WTC11 (cell line): Measurements from ENCODE around the gene DOK7. TPM values are rescaled to one million over a fixed set of nuclear protein-coding genes. Genes with fewer than 3 reads are reported as not detected.

Source experiments
- ATAC-seq: fragments of 200-7000 bp; cut with Tn5 transposase; 2 replicates; pipeline ENCODE4 v1.10.0; 2021; ENCODE audit warnings: mild to moderate bottlenecking, moderate library complexity
- Bru-seq: library from RNA; stranded (reverse); fragments of 400-500 nt; gene quantifications from one replicate; lab custom pipeline; 2021; lab: Mats Ljungman, UMichigan
- CTCF ChIA-PET: fragments of 300-600 bp; sonication (Branson Sonifier 250); formaldehyde crosslinking; loops from one replicate; lab custom pipeline; 2021; ENCODE audit warnings: antibody characterized with exemption; lab: Charles Lee
- POLR2A ChIA-PET: fragments of 350-600 bp; sonication (Branson Sonifier 250); formaldehyde crosslinking; loops from one replicate; lab custom pipeline; 2021; ENCODE audit warnings: antibody characterized with exemption; lab: Charles Lee
- DNase-seq: peaks from one replicate; pipeline ENCODE4 v3.0.0; 2021; ENCODE audit warnings: low spot score
- H3K27ac Mint-ChIP-seq: 2 replicates; pipeline ENCODE4 v1.8.0; 2021; ENCODE audit warnings: mixed read lengths
- H3K27me3 Mint-ChIP-seq: 2 replicates; pipeline ENCODE4 v1.8.0; 2021; ENCODE audit warnings: low read depth, mild to moderate bottlenecking, moderate library complexity, mixed read lengths
- H3K36me3 Mint-ChIP-seq: 2 replicates; pipeline ENCODE4 v1.8.0; 2021; ENCODE audit warnings: mixed read lengths
- H3K4me1 Mint-ChIP-seq: 2 replicates; pipeline ENCODE4 v1.8.0; 2022; ENCODE audit warnings: mixed read lengths
- H3K4me3 Mint-ChIP-seq: 2 replicates; pipeline ENCODE4 v1.8.0; 2021; ENCODE audit warnings: mild to moderate bottlenecking, moderate library complexity, mixed read lengths
- H3K9me3 Mint-ChIP-seq: 2 replicates; pipeline ENCODE4 v1.8.0; 2021; ENCODE audit warnings: mixed read lengths
- ETV6 ChIP-seq: sonication (generic); formaldehyde crosslinking; IDR thresholded peaks from 2 replicates; pipeline ENCODE4 v1.8.1; 2022; ENCODE audit warnings: mild to moderate bottlenecking, missing genetic modification reagents
- GABPB1 ChIP-seq: sonication (generic); formaldehyde crosslinking; IDR thresholded peaks from 2 replicates; pipeline ENCODE4 v1.8.1; 2023; ENCODE audit warnings: mild to moderate bottlenecking, missing genetic modification reagents
- GRHL2 ChIP-seq: fragments of 250-450 bp; sonication (Bioruptor Pico); IDR thresholded peaks from 2 replicates; pipeline ENCODE4 v1.8.0; 2022; ENCODE audit warnings: mild to moderate bottlenecking, moderate library complexity; ENCODE audit not compliant: insufficient replicate concordance, severe bottlenecking
- JUN ChIP-seq: sonication (generic); formaldehyde crosslinking; IDR thresholded peaks from 2 replicates; pipeline ENCODE4 v1.8.0; 2023; ENCODE audit warnings: mild to moderate bottlenecking, missing genetic modification reagents
- NR2C2 ChIP-seq: sonication (generic); formaldehyde crosslinking; IDR thresholded peaks from 2 replicates; pipeline ENCODE4 v1.8.0; 2022; ENCODE audit warnings: mild to moderate bottlenecking, missing genetic modification reagents
- RELA ChIP-seq: sonication (generic); formaldehyde crosslinking; IDR thresholded peaks from 2 replicates; pipeline ENCODE4 v1.8.1; 2022; ENCODE audit warnings: missing genetic modification reagents, mild to moderate bottlenecking, borderline replicate concordance
- SOX15 ChIP-seq: fragments of 250-450 bp; sonication (Bioruptor Pico); IDR thresholded peaks from 2 replicates; pipeline ENCODE4 v1.9.0; 2021; ENCODE audit warnings: mild to moderate bottlenecking
- ZNF138 ChIP-seq: sonication (generic); formaldehyde crosslinking; conservative IDR thresholded peaks from 2 replicates; pipeline ENCODE4 v1.8.1; 2022; ENCODE audit warnings: mild to moderate bottlenecking, moderate library complexity, missing genetic modification reagents
- ZNF317 ChIP-seq: sonication (generic); formaldehyde crosslinking; IDR thresholded peaks from 2 replicates; pipeline ENCODE4 v1.8.1; 2023; ENCODE audit warnings: low read depth, mild to moderate bottlenecking, moderate library complexity, missing genetic modification reagents, borderline replicate concordance
- ZNF671 ChIP-seq: fragments of 250-450 bp; sonication (Bioruptor Pico); IDR thresholded peaks from 2 replicates; pipeline ENCODE4 v1.8.0; 2021; ENCODE audit warnings: mild to moderate bottlenecking
- long read RNA-seq, 3 experiments: library from RNA in 1 of 3; library from capped mRNA in 1 of 3; library from polyadenylated mRNA in 1 of 3; unstranded in 2 of 3; stranded (forward) in 1 of 3; transcript quantifications; one replicate each; pipeline ENCODE4 v2.0.0, GENCODE V29; 2021
- total RNA-seq: library from RNA; stranded (reverse); gene quantifications from 3 replicates; pipeline ENCODE4 v1.2.3, GENCODE V29; 2021
- TF ChIP-seq, protein P1 (sequence below): fragments of 250-450 bp; sonication (Bioruptor Pico); IDR thresholded peaks from 2 replicates; pipeline ENCODE4 v1.9.0; 2021; ENCODE audit warnings: mild to moderate bottlenecking
- TF ChIP-seq, protein P2 (sequence below): sonication (generic); formaldehyde crosslinking; IDR thresholded peaks from 2 replicates; pipeline ENCODE4 v1.8.0; 2022; ENCODE audit warnings: mild to moderate bottlenecking, missing genetic modification reagents
- TF ChIP-seq, protein P3 (sequence below): sonication (generic); formaldehyde crosslinking; conservative IDR thresholded peaks from 2 replicates; pipeline ENCODE4 v1.8.1; 2022; ENCODE audit warnings: mild to moderate bottlenecking, missing genetic modification reagents
- TF ChIP-seq, protein P4 (sequence below): fragments of 250-450 bp; sonication (Bioruptor Pico); conservative IDR thresholded peaks from 2 replicates; pipeline ENCODE4 v1.9.0; 2021; ENCODE audit warnings: mild to moderate bottlenecking

The DOK7 gene, protein sequence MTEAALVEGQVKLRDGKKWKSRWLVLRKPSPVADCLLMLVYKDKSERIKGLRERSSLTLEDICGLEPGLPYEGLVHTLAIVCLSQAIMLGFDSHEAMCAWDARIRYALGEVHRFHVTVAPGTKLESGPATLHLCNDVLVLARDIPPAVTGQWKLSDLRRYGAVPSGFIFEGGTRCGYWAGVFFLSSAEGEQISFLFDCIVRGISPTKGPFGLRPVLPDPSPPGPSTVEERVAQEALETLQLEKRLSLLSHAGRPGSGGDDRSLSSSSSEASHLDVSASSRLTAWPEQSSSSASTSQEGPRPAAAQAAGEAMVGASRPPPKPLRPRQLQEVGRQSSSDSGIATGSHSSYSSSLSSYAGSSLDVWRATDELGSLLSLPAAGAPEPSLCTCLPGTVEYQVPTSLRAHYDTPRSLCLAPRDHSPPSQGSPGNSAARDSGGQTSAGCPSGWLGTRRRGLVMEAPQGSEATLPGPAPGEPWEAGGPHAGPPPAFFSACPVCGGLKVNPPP
- total RNA-seq (0.22 to 0.46 TPM (median 0.44 TPM) in 3 replicates), Bru-seq, nascent RNA (percentile 1 among the genes with signal in this experiment)
- long read RNA-seq, experiment 1 = 0 reads
- long read RNA-seq, experiment 2 = 0 reads
- long read RNA-seq, experiment 3 = 0 reads

DNA sequence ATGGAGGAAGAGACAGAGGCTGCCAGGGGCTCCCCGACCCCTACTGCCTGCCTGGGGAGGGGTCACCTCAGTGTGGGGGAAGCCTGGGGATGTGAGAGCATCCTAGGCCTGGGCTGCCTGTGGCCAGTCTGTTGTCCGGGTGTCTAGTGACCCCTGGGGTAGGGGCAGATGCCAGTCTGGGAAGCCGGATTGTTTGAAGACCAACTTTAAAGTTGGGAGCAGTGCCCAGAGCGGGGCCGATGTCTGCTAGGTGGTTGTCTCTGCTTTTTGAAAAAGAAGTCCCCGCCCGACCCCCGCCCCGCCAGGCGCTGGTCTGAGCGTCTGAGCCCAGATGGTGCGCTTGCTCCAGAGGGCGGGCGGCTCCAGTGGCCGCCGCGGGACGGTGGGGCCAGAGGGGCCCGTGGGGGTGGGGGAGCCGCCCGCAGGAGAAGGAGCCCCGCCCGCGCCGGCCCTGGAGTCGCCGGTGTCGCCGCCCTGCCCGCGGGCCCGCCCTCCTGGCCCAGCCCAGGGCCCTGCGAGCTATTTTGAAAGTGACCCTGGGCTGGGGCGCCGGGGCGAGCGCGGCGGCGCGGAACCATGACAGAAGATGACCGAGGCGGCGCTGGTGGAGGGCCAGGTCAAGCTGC lies at the start of gene DOK7:
TSS of gene DOK7 (plus strand) at position 517 of the 626 bp plus-strand sequence. CDS start at position 587, 70 bp downstream.
- ChIA-PET CTCF (interaction anchor here (0.6 to 1.8 kb wide), 7 partner anchors 18 to 1652 kb away, joined by 4 to 15 read pairs (median 5); no protein-coding TSS in a partner anchor), POLR2A (no interaction called here)
- peak; percentile 31 for ATAC-seq
- no peaks in the 10 kb centered on the region for H3K36me3 Mint-ChIP-seq
- no peak within 1 kb of the TSS for H3K27ac Mint-ChIP-seq
- H3K9me3 Mint-ChIP-seq = peaks cover 7% of the 10 kb centered on the region
- TF ChIP-seq RELA (CRISPR knock-in tag) = no peak
- TF ChIP-seq ZNF317 (CRISPR knock-in tag) = no peak
- peaks cover 55% of the 10 kb centered on the region for H3K27me3 Mint-ChIP-seq
- peak within 1 kb of the TSS; percentile 45 for H3K4me3 Mint-ChIP-seq
- DNase-seq = peak; percentile 44
- H3K4me1 Mint-ChIP-seq = no peaks in the 10 kb centered on the region

DNA sequence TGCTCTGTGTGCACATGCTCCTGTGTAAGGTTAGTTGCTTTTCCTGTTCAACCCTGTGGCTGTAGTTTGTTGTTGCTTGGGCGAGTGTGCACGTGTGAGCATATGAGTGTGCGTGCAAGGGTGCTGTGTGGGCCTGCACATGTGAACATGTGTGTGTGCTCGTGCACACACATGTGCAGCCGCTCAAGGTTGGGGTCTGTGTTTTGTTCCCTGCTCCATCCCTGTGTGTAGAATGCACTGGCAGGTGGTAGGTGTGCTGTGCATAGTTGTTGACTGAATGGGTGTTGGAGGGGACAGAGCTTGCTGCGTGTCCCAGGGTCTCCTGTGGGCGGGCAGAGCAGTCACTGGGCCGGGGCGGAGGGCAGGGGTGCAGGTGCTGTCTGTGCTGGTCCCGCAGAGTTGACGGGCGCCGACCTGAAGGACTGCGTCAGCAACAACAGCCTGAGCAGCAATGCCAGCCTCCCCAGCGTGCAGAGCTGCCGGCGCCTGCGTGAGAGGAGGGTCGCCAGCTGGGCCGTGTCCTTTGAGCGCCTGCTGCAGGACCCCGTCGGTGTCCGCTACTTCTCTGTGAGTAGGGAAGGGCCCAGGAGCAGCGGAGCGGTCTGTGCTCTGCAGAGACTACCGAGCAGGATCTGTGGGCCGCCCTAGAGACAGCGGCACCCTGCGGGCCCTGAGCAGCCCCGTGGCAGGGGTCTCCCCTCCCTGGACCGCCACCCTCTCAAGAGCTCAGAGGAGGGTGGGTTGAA lies 49.3 kb upstream of the DOK7 start:
- peaks cover 5% of the 10 kb centered on the region; the same call in 1 of the 2 replicates for H3K4me1 Mint-ChIP-seq
- H3K4me3 Mint-ChIP-seq = no peak overlapping the region
- TF ChIP-seq ETV6 (CRISPR knock-in tag) = no peak
- TF ChIP-seq, protein P1, sequence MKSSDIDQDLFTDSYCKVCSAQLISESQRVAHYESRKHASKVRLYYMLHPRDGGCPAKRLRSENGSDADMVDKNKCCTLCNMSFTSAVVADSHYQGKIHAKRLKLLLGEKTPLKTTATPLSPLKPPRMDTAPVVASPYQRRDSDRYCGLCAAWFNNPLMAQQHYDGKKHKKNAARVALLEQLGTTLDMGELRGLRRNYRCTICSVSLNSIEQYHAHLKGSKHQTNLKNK = no peak
- no peak for TF ChIP-seq GRHL2 (CRISPR knock-in tag)
- no peak for TF ChIP-seq NR2C2 (CRISPR knock-in tag)
- no peak for TF ChIP-seq GABPB1 (CRISPR knock-in tag)
- TF ChIP-seq, protein P2, sequence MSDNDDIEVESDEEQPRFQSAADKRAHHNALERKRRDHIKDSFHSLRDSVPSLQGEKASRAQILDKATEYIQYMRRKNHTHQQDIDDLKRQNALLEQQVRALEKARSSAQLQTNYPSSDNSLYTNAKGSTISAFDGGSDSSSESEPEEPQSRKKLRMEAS (CRISPR knock-in tag) = no peak
- TF ChIP-seq, protein P3, sequence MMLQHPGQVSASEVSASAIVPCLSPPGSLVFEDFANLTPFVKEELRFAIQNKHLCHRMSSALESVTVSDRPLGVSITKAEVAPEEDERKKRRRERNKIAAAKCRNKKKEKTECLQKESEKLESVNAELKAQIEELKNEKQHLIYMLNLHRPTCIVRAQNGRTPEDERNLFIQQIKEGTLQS (CRISPR knock-in tag) = no peak
- no peak for TF ChIP-seq ZNF671 (CRISPR knock-in tag)
- no peak for TF ChIP-seq ZNF138
- TF ChIP-seq, protein P4, sequence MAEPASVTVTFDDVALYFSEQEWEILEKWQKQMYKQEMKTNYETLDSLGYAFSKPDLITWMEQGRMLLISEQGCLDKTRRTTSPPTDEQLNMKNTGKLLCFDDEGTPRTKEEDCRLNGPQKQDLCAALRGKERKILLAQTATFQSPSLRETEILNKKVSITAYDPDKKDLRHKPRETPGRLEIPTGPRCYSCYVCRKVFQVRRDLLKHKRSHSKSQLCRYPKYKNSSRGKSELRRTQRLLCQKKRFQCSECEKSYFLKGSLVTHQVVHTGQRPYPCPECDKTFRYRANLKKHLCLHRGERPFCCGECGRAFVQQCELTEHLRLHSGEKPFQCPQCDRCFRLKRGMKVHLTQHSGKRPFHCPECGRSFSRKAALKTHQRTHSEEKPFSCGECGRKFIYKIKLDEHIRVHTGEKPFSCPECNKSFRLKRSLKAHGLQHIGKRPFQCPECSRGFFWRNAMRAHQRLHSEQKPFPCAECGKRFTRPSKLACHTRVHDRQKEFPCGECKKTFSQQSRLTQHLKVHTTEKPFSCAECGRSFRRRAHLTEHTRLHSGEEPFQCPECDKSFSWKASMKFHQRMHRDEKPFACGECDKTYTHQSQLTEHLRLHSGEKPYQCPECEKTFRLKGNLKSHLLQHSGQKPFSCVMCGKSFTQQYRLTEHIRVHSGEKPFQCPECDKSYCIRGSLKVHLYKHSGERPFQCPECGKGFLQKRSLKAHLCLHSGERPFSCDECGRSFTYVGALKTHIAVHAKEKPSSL (CRISPR knock-in tag) = no peak
- no peak for TF ChIP-seq JUN (CRISPR knock-in tag)
- TF ChIP-seq SOX15 (CRISPR knock-in tag) = no peak

More for the DNA sequence above, 49.3 kb upstream of the DOK7 start:
- Mint-ChIP-seq H3K27me3 (no peaks in the 10 kb centered on the region), H3K9me3 (no peaks in the 10 kb centered on the region), H3K36me3 (no peaks in the 10 kb centered on the region), H3K27ac (peak overlapping the region; percentile 8)
- ChIA-PET POLR2A (no interaction called here), CTCF (interaction anchor here (0.7 to 1.9 kb wide), 5 partner anchors 10 to 96 kb away, joined by 3 to 9 read pairs (median 4); no protein-coding TSS in a partner anchor)
- DNase-seq (no peak), ATAC-seq (no peak)
